Activated T-cell treated with anti-CD3 and anti-CD28 coated beads for 4 hours (primary cell): ENCODE results near the gene SLC50A1.
A peak's percentile ranks its signal among the peaks of the same experiment; 100 is the strongest.

ENCODE experiments used
- DNase-seq: peaks from one replicate; pipeline ENCODE4 v3.0.0-alpha.2; 2020

The SLC50A1 gene

GRCh38 chr1:155135415-155136028 lies at the start of gene SLC50A1:
TSS of gene SLC50A1 (plus strand) at chr1:155135852. CDS start at chr1:155135912, 60 bp downstream.
- DNase-seq, result peak; percentile 86

GRCh38 chr1:155086128-155086741 lies 49.4 kb upstream of the SLC50A1 start:
- DNase-seq, result peak; percentile 64

- no peak for DNase-seq
Observed at GRCh38 chr1:155086856-155087535, 48.7 kb upstream of the SLC50A1 start.

GRCh38 chr1:155091071-155092051 lies 44.3 kb upstream of the SLC50A1 start:
- peak; percentile 81 for DNase-seq

- DNase-seq, result no peak
Observed at GRCh38 chr1:155092131-155092530, 43.5 kb upstream of the SLC50A1 start.

- no peak for DNase-seq
Observed at GRCh38 chr1:155092641-155093040, 43.0 kb upstream of the SLC50A1 start.

GRCh38 chr1:155093911-155094621 lies 41.6 kb upstream of the SLC50A1 start:
- DNase-seq, result no peak

- no peak for DNase-seq
Observed at GRCh38 chr1:155094622-155094948, 41.1 kb upstream of the SLC50A1 start.

GRCh38 chr1:155099331-155099730 lies 36.3 kb upstream of the SLC50A1 start:
- no peak for DNase-seq

GRCh38 chr1:155103325-155103724 lies 32.3 kb upstream of the SLC50A1 start:
- DNase-seq, result no peak

- DNase-seq, result no peak
Observed at GRCh38 chr1:155104605-155105534, 30.8 kb upstream of the SLC50A1 start.

- DNase-seq, result no peak
Observed at GRCh38 chr1:155105604-155106011, 30.0 kb upstream of the SLC50A1 start.

- DNase-seq, result no peak
Observed at GRCh38 chr1:155106862-155107261, 28.8 kb upstream of the SLC50A1 start.

GRCh38 chr1:155107309-155108264 lies 28.1 kb upstream of the SLC50A1 start:
- no peak for DNase-seq

- DNase-seq, result no peak
Observed at GRCh38 chr1:155108296-155108695, 27.4 kb upstream of the SLC50A1 start.

GRCh38 chr1:155110381-155110780 lies 25.3 kb upstream of the SLC50A1 start:
- DNase-seq, result no peak

- DNase-seq, result no peak
Observed at GRCh38 chr1:155110826-155111225, 24.8 kb upstream of the SLC50A1 start.

GRCh38 chr1:155113450-155113980 lies 22.1 kb upstream of the SLC50A1 start:
- DNase-seq, result no peak

GRCh38 chr1:155116113-155116764 lies 19.4 kb upstream of the SLC50A1 start:
- no peak for DNase-seq
